ENCODE results near the gene PROX1. TPM values are rescaled to one million over a fixed set of nuclear protein-coding genes. Genes with fewer than 3 reads are reported as not detected.

The PROX1 gene
- 10 to 100 TPM in 4 of 8 experiments, 1 to 10 TPM in 1, under 1 TPM in 3; 0.15 to 47.7 (median 11.5) TPM for total RNA-seq

GRCh38 chr1:213987927-213988506 is at the start of gene PROX1:
PROX1 (plus strand) TSS chr1:213987973; CDS start chr1:213996536, 8,563 bp downstream.
- Histone ChIP-seq H3K4me3 (peak within 1 kb of the TSS; percentile 44 to 77 (median 60)), H3K4me1 (replicated peaks in 1 of 2) (peaks cover 46 to 61% of the 10 kb centered on the region in 2 donors), H3K27ac (peak within 1 kb of the TSS; percentile 84 to 85)
- in situ Hi-C loops (cut with MboI; ENCODE audit: low pct_unique_long_range_greater_than_20kb in 2 of 9, low sequenced_read_pairs in 9 of 9, unreplicated experiment in 9 of 9) = no loop called here
- 0 to 7% (median 0%) methylated on average over 2 to 15 of the region's 29 CpGs; no CpG with 5 or more reads in 3 of the 10 experiments for WGBS, 10 experiments
- peak; percentile 74 to 97 (median 84) for ATAC-seq (replicated peaks in 6 of 8)

GRCh38 chr1:213938776-213939175 is 49.0 kb upstream of the PROX1 start:
- ATAC-seq (replicated peaks in 6 of 8) = no peak
- in situ Hi-C loops (cut with MboI; ENCODE audit: low pct_unique_long_range_greater_than_20kb in 2 of 9, low sequenced_read_pairs in 9 of 9, unreplicated experiment in 9 of 9) = no loop called here
- no peaks in the 10 kb centered on the region for H3K4me1 ChIP-seq (replicated peaks in 1 of 2)
- 25 to 100% (median 80%) methylated on average over 2 to 5 of the region's 5 CpGs for WGBS, 10 experiments
- no peak overlapping the region for H3K27ac ChIP-seq
- no peak overlapping the region for H3K4me3 ChIP-seq

GRCh38 chr1:213939888-213940287 is 47.9 kb upstream of the PROX1 start:
- H3K4me3 ChIP-seq = no peak overlapping the region
- ATAC-seq (replicated peaks in 6 of 8) = no peak
- in situ Hi-C loops (cut with MboI; ENCODE audit: low pct_unique_long_range_greater_than_20kb in 2 of 9, low sequenced_read_pairs in 9 of 9, unreplicated experiment in 9 of 9) = no loop called here
- WGBS, 10 experiments = 17 to 100% (median 69%) methylated on average over 1 to 3 of the region's 3 CpGs; no CpG with 5 or more reads in 2 of the 10 experiments
- no peak overlapping the region for H3K27ac ChIP-seq
- H3K4me1 ChIP-seq (replicated peaks in 1 of 2) = no peaks in the 10 kb centered on the region

GRCh38 chr1:213940947-213941346 is 46.8 kb upstream of the PROX1 start:
- no peak overlapping the region for H3K4me3 ChIP-seq
- no peak for ATAC-seq (replicated peaks in 6 of 8)

GRCh38 chr1:213942061-213942460 is 45.7 kb upstream of the PROX1 start:
- in situ Hi-C loops (cut with MboI; ENCODE audit: low pct_unique_long_range_greater_than_20kb in 2 of 9, low sequenced_read_pairs in 9 of 9, unreplicated experiment in 9 of 9) = no loop called here
- Histone ChIP-seq H3K4me3 (no peak overlapping the region), H3K4me1 (replicated peaks in 1 of 2) (no peaks in the 10 kb centered on the region), H3K27ac (no peak overlapping the region)
- whole genome bisulfite sequencing, 10 experiments = 0 to 94% (median 68%) methylated on average over 3 of the region's 3 CpGs; no CpG with 5 or more reads in 1 of the 10 experiments
- ATAC-seq (replicated peaks in 6 of 8) = no peak

More at GRCh38 chr1:213940947-213941346, 46.8 kb upstream of the PROX1 start:
- in situ Hi-C loops (cut with MboI; ENCODE audit: low pct_unique_long_range_greater_than_20kb in 2 of 9, low sequenced_read_pairs in 9 of 9, unreplicated experiment in 9 of 9) = no loop called here
- Histone ChIP-seq H3K27ac (no peak overlapping the region), H3K4me1 (replicated peaks in 1 of 2) (no peaks in the 10 kb centered on the region)

GRCh38 chr1:213947200-213947801 is 40.5 kb upstream of the PROX1 start:
- H3K27ac ChIP-seq = no peak overlapping the region
- no peak for ATAC-seq (replicated peaks in 6 of 8)
- in situ Hi-C loops (cut with MboI; ENCODE audit: low pct_unique_long_range_greater_than_20kb in 2 of 9, low sequenced_read_pairs in 9 of 9, unreplicated experiment in 9 of 9) = no loop called here
- H3K4me3 ChIP-seq = no peak overlapping the region
- WGBS, 10 experiments = 0 to 100% (median 61%) methylated on average over 1 to 6 of the region's 6 CpGs
- H3K4me1 ChIP-seq (replicated peaks in 1 of 2) = no peaks in the 10 kb centered on the region

- no peak for ATAC-seq (replicated peaks in 6 of 8)
- 23 to 96% (median 78%) methylated on average over 2 to 5 of the region's 5 CpGs for WGBS, 10 experiments
- no peak overlapping the region for H3K4me3 ChIP-seq
- in situ Hi-C loops (cut with MboI; ENCODE audit: low pct_unique_long_range_greater_than_20kb in 2 of 9, low sequenced_read_pairs in 9 of 9, unreplicated experiment in 9 of 9) = no loop called here
- H3K27ac ChIP-seq = no peak overlapping the region
- H3K4me1 ChIP-seq (replicated peaks in 1 of 2) = no peaks in the 10 kb centered on the region
Observed at GRCh38 chr1:213951876-213952275, 35.9 kb upstream of the PROX1 start.

GRCh38 chr1:213953806-213954205 is 34.0 kb upstream of the PROX1 start:
- in situ Hi-C loops (cut with MboI; ENCODE audit: low pct_unique_long_range_greater_than_20kb in 2 of 9, low sequenced_read_pairs in 9 of 9, unreplicated experiment in 9 of 9) = no loop called here
- H3K27ac ChIP-seq = no peak overlapping the region
- no peak for ATAC-seq (replicated peaks in 6 of 8)
- H3K4me3 ChIP-seq = no peak overlapping the region
- 8 to 100% (median 73%) methylated on average over 2 to 8 of the region's 8 CpGs for WGBS, 10 experiments
- no peaks in the 10 kb centered on the region for H3K4me1 ChIP-seq (replicated peaks in 1 of 2)

- in situ Hi-C loops (cut with MboI; ENCODE audit: low pct_unique_long_range_greater_than_20kb in 2 of 9, low sequenced_read_pairs in 9 of 9, unreplicated experiment in 9 of 9) = no loop called here
- no peak overlapping the region for H3K27ac ChIP-seq
- no peak for ATAC-seq (replicated peaks in 6 of 8)
- H3K4me3 ChIP-seq = no peak overlapping the region
- WGBS, 10 experiments = 14 to 95% (median 78%) methylated on average over 4 to 8 of the region's 8 CpGs
- no peaks in the 10 kb centered on the region for H3K4me1 ChIP-seq (replicated peaks in 1 of 2)
Observed at GRCh38 chr1:213956295-213956770, 31.4 kb upstream of the PROX1 start.

GRCh38 chr1:213958346-213958745 is 29.4 kb upstream of the PROX1 start:
- in situ Hi-C loops (cut with MboI; ENCODE audit: low pct_unique_long_range_greater_than_20kb in 2 of 9, low sequenced_read_pairs in 9 of 9, unreplicated experiment in 9 of 9) = no loop called here
- Histone ChIP-seq H3K27ac (no peak overlapping the region), H3K4me1 (replicated peaks in 1 of 2) (no peaks in the 10 kb centered on the region), H3K4me3 (no peak overlapping the region)
- ATAC-seq (replicated peaks in 6 of 8) = no peak
- 20 to 100% (median 88%) methylated on average over 1 to 2 of the region's 2 CpGs; no CpG with 5 or more reads in 1 of the 10 experiments for WGBS, 10 experiments

- in situ Hi-C loops (cut with MboI; ENCODE audit: low pct_unique_long_range_greater_than_20kb in 2 of 9, low sequenced_read_pairs in 9 of 9, unreplicated experiment in 9 of 9) = no loop called here
- H3K4me1 ChIP-seq (replicated peaks in 1 of 2) = no peaks in the 10 kb centered on the region
- H3K4me3 ChIP-seq = no peak overlapping the region
- no peak for ATAC-seq (replicated peaks in 6 of 8)
- H3K27ac ChIP-seq = no peak overlapping the region
- WGBS, 10 experiments = 0 to 100% (median 88%) methylated on average over 1 to 2 of the region's 2 CpGs; no CpG with 5 or more reads in 1 of the 10 experiments
Observed at GRCh38 chr1:213960963-213961362, 26.8 kb upstream of the PROX1 start.

- Histone ChIP-seq H3K4me3 (no peak overlapping the region), H3K4me1 (replicated peaks in 1 of 2) (no peaks in the 10 kb centered on the region), H3K27ac (no peak overlapping the region)
- WGBS, 10 experiments = 0 to 100% (median 100%) methylated on average over 1 of the region's 1 CpG; no CpG with 5 or more reads in 5 of the 10 experiments
- in situ Hi-C loops (cut with MboI; ENCODE audit: low pct_unique_long_range_greater_than_20kb in 2 of 9, low sequenced_read_pairs in 9 of 9, unreplicated experiment in 9 of 9) = no loop called here
- no peak for ATAC-seq (replicated peaks in 6 of 8)
Observed at GRCh38 chr1:213962508-213962907, 25.3 kb upstream of the PROX1 start.

GRCh38 chr1:213966122-213966521 is 21.7 kb upstream of the PROX1 start:
- no peak for ATAC-seq (replicated peaks in 6 of 8)
- Histone ChIP-seq H3K27ac (no peak overlapping the region), H3K4me3 (no peak overlapping the region), H3K4me1 (replicated peaks in 1 of 2) (peaks cover 12 to 14% of the 10 kb centered on the region in 2 donors)
- 0 to 100% (median 83%) methylated on average over 1 to 5 of the region's 5 CpGs for WGBS, 10 experiments
- in situ Hi-C loops (cut with MboI; ENCODE audit: low pct_unique_long_range_greater_than_20kb in 2 of 9, low sequenced_read_pairs in 9 of 9, unreplicated experiment in 9 of 9) = no loop called here

All from motor neuron (in vitro differentiated cells).